DOHH2 (cell line): ENCODE measurements around the gene ZBTB49.

Source experiments
- H3F3A ChIP-seq: fragments of 200-600 bp; sonication (generic), shearing (Covaris generic); 2 replicates; pipeline ENCODE4 v1.6.0; 2016; ENCODE audit warnings: antibody characterized with exemption, mild to moderate bottlenecking; ENCODE audit not compliant: control insufficient read depth, insufficient read depth
- H3K27ac ChIP-seq: fragments of 200-600 bp; sonication (generic); 2 replicates; pipeline ENCODE4 v1.5.1; 2014; ENCODE audit warnings: low read depth, mild to moderate bottlenecking, low read length, moderate library complexity
- H3K27me3 ChIP-seq: fragments of 200-600 bp; sonication (generic); 2 replicates; pipeline ENCODE4 v1.6.1; 2014; ENCODE audit warnings: mild to moderate bottlenecking, low read length, mixed read lengths; ENCODE audit not compliant: control insufficient read depth
- H3K36me3 ChIP-seq: fragments of 200-600 bp; sonication (generic); 2 replicates; pipeline ENCODE4 v1.6.1; 2014; ENCODE audit warnings: mild to moderate bottlenecking, low read length, moderate library complexity, mixed read lengths; ENCODE audit not compliant: control insufficient read depth
- H3K4me1 ChIP-seq: fragments of 200-600 bp; sonication (generic); 2 replicates; pipeline ENCODE4 v1.6.1; 2014; ENCODE audit warnings: mild to moderate bottlenecking, low read length, mixed read lengths; ENCODE audit not compliant: control insufficient read depth
- H3K4me2 ChIP-seq: fragments of 200-600 bp; sonication (generic); 2 replicates; pipeline ENCODE4 v1.6.0; 2014; ENCODE audit warnings: mild to moderate bottlenecking, low read length, moderate library complexity
- H3K4me3 ChIP-seq: fragments of 200-600 bp; sonication (generic); 2 replicates; pipeline ENCODE4 v1.5.1; 2014; ENCODE audit warnings: mild to moderate bottlenecking, low read length, mixed read lengths
- H3K79me2 ChIP-seq: fragments of 200-600 bp; sonication (generic); 2 replicates; pipeline ENCODE4 v1.6.1; 2014; ENCODE audit warnings: mild to moderate bottlenecking, low read length, mixed read lengths; ENCODE audit not compliant: control insufficient read depth
- H3K9me2 ChIP-seq: fragments of 200-600 bp; sonication (generic); replicated peaks from 2 replicates; pipeline ENCODE4 v1.6.1; 2014; ENCODE audit warnings: mild to moderate bottlenecking, low read length, mixed read lengths; ENCODE audit not compliant: control insufficient read depth
- H3K9me3 ChIP-seq: fragments of 200-600 bp; sonication (generic); 2 replicates; pipeline ENCODE4 v1.6.1; 2014; ENCODE audit warnings: antibody characterized with exemption, low read length, mixed read lengths; ENCODE audit not compliant: control insufficient read depth, insufficient read depth
- H4K20me1 ChIP-seq: fragments of 200-600 bp; sonication (generic); 2 replicates; pipeline ENCODE4 v1.6.0; 2014; ENCODE audit warnings: low read depth, mild to moderate bottlenecking, antibody characterized with exemption, low read length, moderate library complexity; ENCODE audit not compliant: control insufficient read depth, insufficient read depth
- CTCF ChIP-seq: fragments of 200-600 bp; sonication (generic); IDR thresholded peaks from one replicate; pipeline ENCODE4 v1.5.1; 2014; ENCODE audit warnings: antibody characterized with exemption, mild to moderate bottlenecking, low read depth, low read length; ENCODE audit not compliant: poor library complexity, severe bottlenecking
- EZH2phosphoT487 ChIP-seq: fragments of 200-600 bp; sonication (generic); IDR thresholded peaks from 2 replicates; pipeline ENCODE4 v1.6.1; 2017; ENCODE audit warnings: borderline replicate concordance, mild to moderate bottlenecking, antibody characterized with exemption, low read length, moderate library complexity, mixed read lengths

ZBTB49 gene

GRCh38 chr4:4368809-4369580, 78.9 kb downstream of the ZBTB49 start:
- Histone ChIP-seq H3K4me1 (no peaks in the 10 kb centered on the region), H4K20me1 (no peaks in the 10 kb centered on the region), H3F3A (no peaks in the 10 kb centered on the region), H3K4me3 (no peak overlapping the region), H3K27ac (no peak overlapping the region), H3K79me2 (no peaks in the 10 kb centered on the region), H3K9me3 (peaks cover 6% of the 10 kb centered on the region; the same call in 1 of the 2 replicates), H3K36me3 (no peaks in the 10 kb centered on the region), H3K27me3 (no peaks in the 10 kb centered on the region), H3K4me2 (no peak overlapping the region), H3K9me2 (no peaks in the 10 kb centered on the region)
- TF ChIP-seq EZH2phosphoT487 (no peak), CTCF (no peak)
